Measurements from ENCODE around the gene PLAAT3.
"Not testable (repeated sequence)": the region's sequence is repeated elsewhere in the genome, so short reads cannot be mapped to it uniquely, and the experiment has no call there.

Gene PLAAT3

GRCh38 chr11:63614136-63614671, at the start of gene PLAAT3:
Gene PLAAT3 (minus strand): TSS chr11:63614433. CDS start chr11:63614014, 419 bp downstream.
- no peak for DNase-seq

- DNase-seq = no peak
Observed at GRCh38 chr11:63663809-63664208, 49.6 kb upstream of the PLAAT3 start.

- DNase-seq = no peak
Observed at GRCh38 chr11:63660972-63661371, 46.7 kb upstream of the PLAAT3 start.

GRCh38 chr11:63652671-63653070, 38.4 kb upstream of the PLAAT3 start:
- no peak for DNase-seq

- DNase-seq = no peak
Observed at GRCh38 chr11:63643205-63643604, 29.0 kb upstream of the PLAAT3 start.

GRCh38 chr11:63641727-63642126, 27.5 kb upstream of the PLAAT3 start:
- no peak for DNase-seq

GRCh38 chr11:63639199-63639832, 25.1 kb upstream of the PLAAT3 start:
- DNase-seq = peak; percentile 16 to 62

GRCh38 chr11:63638436-63638835, 24.2 kb upstream of the PLAAT3 start:
- DNase-seq = not testable (repeated sequence)

- DNase-seq = peak; percentile 50 to 90
Observed at GRCh38 chr11:63635762-63636465, 21.7 kb upstream of the PLAAT3 start.

GRCh38 chr11:63629426-63629825, 15.2 kb upstream of the PLAAT3 start:
- no peak for DNase-seq

- no peak for DNase-seq
Observed at GRCh38 chr11:63623513-63624140, 9.4 kb upstream of the PLAAT3 start.

GRCh38 chr11:63622323-63622722, 8.1 kb upstream of the PLAAT3 start:
- DNase-seq = no peak

GRCh38 chr11:63621071-63621470, 6.8 kb upstream of the PLAAT3 start:
- peak; percentile 88 to 89 for DNase-seq

GRCh38 chr11:63619967-63620366, 5.7 kb upstream of the PLAAT3 start:
- DNase-seq = no peak

- peak in 1 of 2 donors; percentile 75 for DNase-seq
Observed at GRCh38 chr11:63617686-63618085, 3.5 kb upstream of the PLAAT3 start.

- DNase-seq = no peak
Observed at GRCh38 chr11:63616953-63617352, 2.7 kb upstream of the PLAAT3 start.

GRCh38 chr11:63613517-63614135, 607 bp downstream of the PLAAT3 start:
- no peak for DNase-seq

GRCh38 chr11:63612181-63612580, 2.1 kb downstream of the PLAAT3 start:
- DNase-seq = no peak

- no peak for DNase-seq
Observed at GRCh38 chr11:63611395-63611747, 2.9 kb downstream of the PLAAT3 start.

- DNase-seq = peak; percentile 36 to 40
Observed at GRCh38 chr11:63610604-63611394, 3.4 kb downstream of the PLAAT3 start.

- no peak for DNase-seq
Observed at GRCh38 chr11:63609971-63610580, 4.2 kb downstream of the PLAAT3 start.

- no peak for DNase-seq
Observed at GRCh38 chr11:63609536-63609935, 4.7 kb downstream of the PLAAT3 start.
